Neural progenitor cell (in vitro differentiated cells): Measurements from ENCODE around the gene PTPRT. TPM values are rescaled to one million over a fixed set of nuclear protein-coding genes. Genes with fewer than 3 reads are reported as not detected.
A peak's percentile ranks its signal among the peaks of the same experiment; 100 is the strongest.

Source experiments
- DNase-seq: peaks from one replicate; pipeline ENCODE4 v3.0.0-alpha.2; 2016; ENCODE audit warnings: low spot score
- H2AFZ ChIP-seq: fragments of 200-600 bp; sonication (generic); replicated peaks from 2 replicates; pipeline ENCODE4 v1.6.1; 2016; ENCODE audit warnings: antibody characterized with exemption
- H3F3A ChIP-seq: fragments of 200-600 bp; sonication (generic); 2 replicates; pipeline ENCODE4 v1.6.1; 2016; ENCODE audit warnings: antibody characterized with exemption, low read depth
- H3K27ac ChIP-seq: fragments of 200-600 bp; sonication (generic); 2 replicates; pipeline ENCODE4 v1.5.1; 2016; ENCODE audit warnings: mild to moderate bottlenecking
- H3K27me3 ChIP-seq: fragments of 200-600 bp; sonication (generic); 2 replicates; pipeline ENCODE4 v1.6.1; 2016; ENCODE audit warnings: mild to moderate bottlenecking, moderate library complexity
- H3K36me3 ChIP-seq: fragments of 200-600 bp; sonication (generic); 2 replicates; pipeline ENCODE4 v1.5.1; 2016
- H3K4me1 ChIP-seq: fragments of 200-600 bp; sonication (generic); 2 replicates; pipeline ENCODE4 v1.6.1; 2016; ENCODE audit warnings: mixed run types
- H3K4me2 ChIP-seq: fragments of 200-600 bp; sonication (generic); 2 replicates; pipeline ENCODE4 v1.6.1; 2016
- H3K4me3 ChIP-seq: fragments of 200-600 bp; sonication (generic); 2 replicates; pipeline ENCODE4 v1.5.1; 2016
- H3K79me2 ChIP-seq: fragments of 200-600 bp; sonication (generic); 2 replicates; pipeline ENCODE4 v1.6.1; 2016; ENCODE audit warnings: low read depth
- H3K9ac ChIP-seq: fragments of 200-600 bp; sonication (generic); 2 replicates; pipeline ENCODE4 v1.6.1; 2016
- H3K9me3 ChIP-seq: fragments of 200-600 bp; sonication (generic); 2 replicates; pipeline ENCODE4 v1.5.1; 2016; ENCODE audit warnings: low read depth
- H4K20me1 ChIP-seq: fragments of 200-600 bp; sonication (generic); 2 replicates; pipeline ENCODE4 v1.6.1; 2016; ENCODE audit warnings: low read depth
- H3K27ac Mint-ChIP-seq: 3 replicates; pipeline ENCODE4 v1.8.0; 2021; ENCODE audit warnings: mixed read lengths
- H3K27me3 Mint-ChIP-seq: 2 replicates; pipeline ENCODE4 v1.8.0; 2022; ENCODE audit warnings: low read depth, mild to moderate bottlenecking, inconsistent platforms, moderate library complexity, mixed read lengths; ENCODE audit not compliant: insufficient read depth
- H3K36me3 Mint-ChIP-seq: 3 replicates; pipeline ENCODE4 v1.8.0; 2021; ENCODE audit warnings: mixed read lengths
- H3K4me1 Mint-ChIP-seq: 3 replicates; pipeline ENCODE4 v1.8.0; 2021; ENCODE audit warnings: mixed read lengths
- H3K4me3 Mint-ChIP-seq: 3 replicates; pipeline ENCODE4 v1.8.0; 2021; ENCODE audit warnings: mild to moderate bottlenecking, moderate library complexity, mixed read lengths
- H3K9me3 Mint-ChIP-seq: 3 replicates; pipeline ENCODE4 v1.8.0; 2020; ENCODE audit warnings: mixed read lengths
- EZH2 ChIP-seq: fragments of 200-600 bp; sonication (generic); IDR thresholded peaks from 2 replicates; pipeline ENCODE4 v1.6.1; 2017; ENCODE audit warnings: antibody characterized with exemption, mild to moderate bottlenecking, moderate library complexity
- EZH2phosphoT487 ChIP-seq: fragments of 200-600 bp; sonication (generic); IDR thresholded peaks from 2 replicates; pipeline ENCODE4 v1.6.1; 2017; ENCODE audit warnings: antibody characterized with exemption
- total RNA-seq: library from RNA; depleted of rRNA; stranded (reverse); fragments of >200 nt; gene quantifications from 2 replicates; pipeline ENCODE4 v1.2.3, GENCODE V29; 2015; ENCODE audit warnings: low replicate concordance
- TF ChIP-seq, protein P1 (sequence below): fragments of 200-600 bp; sonication (generic); IDR thresholded peaks from 2 replicates; pipeline ENCODE4 v1.5.1; 2017; ENCODE audit warnings: antibody characterized with exemption, mild to moderate bottlenecking

PTPRT gene
- total RNA-seq, 1 donor from 2014 or later: 1.1 TPM

DNA sequence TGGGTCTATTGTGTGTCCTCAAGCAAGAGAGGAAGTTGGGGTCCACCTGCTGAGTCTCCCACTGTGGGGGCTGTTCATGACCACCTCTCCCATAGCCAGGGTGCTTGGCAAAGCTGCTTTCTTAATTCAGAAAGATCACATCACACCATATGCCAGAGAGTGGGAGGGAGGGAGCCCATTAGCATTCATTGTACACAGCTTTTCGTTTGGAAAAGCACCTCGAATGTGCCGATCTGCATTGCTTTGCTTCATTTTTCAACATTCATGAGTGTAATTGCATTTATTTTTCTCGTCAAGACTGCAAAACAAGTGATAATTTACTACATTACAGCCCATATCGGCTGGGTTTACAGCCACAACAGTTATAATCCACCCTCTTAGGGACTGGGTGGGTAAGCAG, 327.3 kb downstream of the PTPRT start:
- Mint-ChIP-seq H3K4me1 (peaks cover 4% of the 10 kb centered on the region), H3K4me3 (no peak overlapping the region), H3K27me3 (peaks cover 10% of the 10 kb centered on the region), H3K9me3 (no peaks in the 10 kb centered on the region), H3K27ac (no peak overlapping the region), H3K36me3 (no peaks in the 10 kb centered on the region)
- Histone ChIP-seq H3K4me1 (no peaks in the 10 kb centered on the region), H3K79me2 (no peaks in the 10 kb centered on the region), H3K27me3 (peaks cover 10% of the 10 kb centered on the region), H3K4me3 (no peak overlapping the region), H3K9ac (no peak overlapping the region), H3K4me2 (no peak overlapping the region), H4K20me1 (no peaks in the 10 kb centered on the region), H3K9me3 (no peaks in the 10 kb centered on the region), H2AFZ (no peak overlapping the region), H3F3A (no peaks in the 10 kb centered on the region), H3K36me3 (no peaks in the 10 kb centered on the region), H3K27ac (no peak overlapping the region)
- no peak for DNase-seq
- TF ChIP-seq EZH2 (no peak), EZH2phosphoT487 (no peak)
- TF ChIP-seq, protein P1, sequence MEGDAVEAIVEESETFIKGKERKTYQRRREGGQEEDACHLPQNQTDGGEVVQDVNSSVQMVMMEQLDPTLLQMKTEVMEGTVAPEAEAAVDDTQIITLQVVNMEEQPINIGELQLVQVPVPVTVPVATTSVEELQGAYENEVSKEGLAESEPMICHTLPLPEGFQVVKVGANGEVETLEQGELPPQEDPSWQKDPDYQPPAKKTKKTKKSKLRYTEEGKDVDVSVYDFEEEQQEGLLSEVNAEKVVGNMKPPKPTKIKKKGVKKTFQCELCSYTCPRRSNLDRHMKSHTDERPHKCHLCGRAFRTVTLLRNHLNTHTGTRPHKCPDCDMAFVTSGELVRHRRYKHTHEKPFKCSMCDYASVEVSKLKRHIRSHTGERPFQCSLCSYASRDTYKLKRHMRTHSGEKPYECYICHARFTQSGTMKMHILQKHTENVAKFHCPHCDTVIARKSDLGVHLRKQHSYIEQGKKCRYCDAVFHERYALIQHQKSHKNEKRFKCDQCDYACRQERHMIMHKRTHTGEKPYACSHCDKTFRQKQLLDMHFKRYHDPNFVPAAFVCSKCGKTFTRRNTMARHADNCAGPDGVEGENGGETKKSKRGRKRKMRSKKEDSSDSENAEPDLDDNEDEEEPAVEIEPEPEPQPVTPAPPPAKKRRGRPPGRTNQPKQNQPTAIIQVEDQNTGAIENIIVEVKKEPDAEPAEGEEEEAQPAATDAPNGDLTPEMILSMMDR: no peak

DNA sequence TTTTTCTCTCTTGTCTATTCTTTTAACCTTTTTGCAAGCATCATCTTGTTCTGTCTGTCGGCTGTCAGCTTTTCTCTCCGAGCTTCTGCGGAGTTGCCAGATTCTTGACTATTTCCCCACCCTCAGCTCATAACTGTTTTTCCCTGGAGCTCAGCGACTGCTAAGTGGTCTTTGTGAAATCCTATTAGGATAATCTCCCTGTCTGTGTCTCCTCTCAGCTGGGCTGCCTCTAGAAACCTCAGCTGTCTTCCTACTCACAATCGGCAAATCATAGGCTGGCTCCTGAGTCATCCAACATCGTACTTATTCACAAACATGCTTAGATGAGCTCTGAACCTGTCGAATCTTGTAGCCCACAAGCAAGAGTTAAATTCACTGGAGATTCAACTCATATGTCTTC, 332.3 kb downstream of the PTPRT start:
- H3K4me3 ChIP-seq: no peak overlapping the region
- H3K79me2 ChIP-seq: no peaks in the 10 kb centered on the region
- peaks cover 8% of the 10 kb centered on the region for H3K4me1 Mint-ChIP-seq
- no peaks in the 10 kb centered on the region for H3K9me3 ChIP-seq
- H3K36me3 ChIP-seq: no peaks in the 10 kb centered on the region
- no peak overlapping the region for H3K4me2 ChIP-seq
- TF ChIP-seq EZH2 (no peak), EZH2phosphoT487 (no peak)
- TF ChIP-seq, protein P1: no peak
- H3K9me3 Mint-ChIP-seq: no peaks in the 10 kb centered on the region
- peaks cover 8% of the 10 kb centered on the region for H3K27me3 Mint-ChIP-seq
- no peak overlapping the region for H3K27ac Mint-ChIP-seq
- H3K36me3 Mint-ChIP-seq: no peaks in the 10 kb centered on the region
- no peak overlapping the region for H3K9ac ChIP-seq
- no peaks in the 10 kb centered on the region for H4K20me1 ChIP-seq
- no peaks in the 10 kb centered on the region for H3F3A ChIP-seq
- no peak overlapping the region for H2AFZ ChIP-seq
- DNase-seq: peak; percentile 21
- H3K27ac ChIP-seq: no peak overlapping the region
- H3K27me3 ChIP-seq: peaks cover 20% of the 10 kb centered on the region
- no peaks in the 10 kb centered on the region for H3K4me1 ChIP-seq
- H3K4me3 Mint-ChIP-seq: no peak overlapping the region

DNA sequence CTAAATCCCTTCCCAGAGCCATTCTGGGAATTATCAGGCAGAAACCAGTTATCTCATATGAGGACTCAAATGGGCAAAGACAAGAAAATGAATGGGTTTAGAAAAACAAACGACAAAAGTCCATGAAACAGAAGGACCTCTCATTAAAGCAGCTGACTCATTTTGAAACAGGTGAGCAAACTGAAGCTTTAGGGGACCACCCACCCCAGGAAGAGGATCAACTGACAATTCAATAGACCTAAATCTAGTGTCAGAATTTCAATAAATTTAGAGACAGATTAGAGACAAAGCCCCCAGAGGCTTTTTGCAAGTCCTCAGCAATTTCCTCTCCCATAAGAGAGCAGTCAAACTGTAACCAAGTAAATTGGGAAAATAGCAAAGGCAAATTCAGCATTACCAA, 333.8 kb downstream of the PTPRT start:
- H3K9ac ChIP-seq: no peak overlapping the region
- no peak overlapping the region for H3K27ac Mint-ChIP-seq
- H3K36me3 Mint-ChIP-seq: no peaks in the 10 kb centered on the region
- no peaks in the 10 kb centered on the region for H3K79me2 ChIP-seq
- H4K20me1 ChIP-seq: no peaks in the 10 kb centered on the region
- TF ChIP-seq EZH2phosphoT487 (no peak), EZH2 (no peak)
- TF ChIP-seq, protein P1: no peak
- H3K9me3 Mint-ChIP-seq: no peaks in the 10 kb centered on the region
- no peaks in the 10 kb centered on the region for H3K36me3 ChIP-seq
- H3K4me1 Mint-ChIP-seq: peaks cover 8% of the 10 kb centered on the region
- DNase-seq: no peak
- no peaks in the 10 kb centered on the region for H3K4me1 ChIP-seq
- no peak overlapping the region for H3K27ac ChIP-seq
- peaks cover 4% of the 10 kb centered on the region for H3K9me3 ChIP-seq
- no peaks in the 10 kb centered on the region for H3F3A ChIP-seq
- H3K4me2 ChIP-seq: no peak overlapping the region
- H3K4me3 Mint-ChIP-seq: no peak overlapping the region
- peaks cover 20% of the 10 kb centered on the region for H3K27me3 ChIP-seq
- peaks cover 6% of the 10 kb centered on the region for H3K27me3 Mint-ChIP-seq
- H2AFZ ChIP-seq: no peak overlapping the region
- H3K4me3 ChIP-seq: no peak overlapping the region
